Stimulated activated memory B cell treated with anti-CD40 and anti-IgM and Interleukin-4, amounts not matched to agents 10 μg/mL and 1 μg/mL and 100 μg/mL, for 72 hours (primary cell): ENCODE results near the gene S100A4.
"Not testable (repeated sequence)": the region's sequence is repeated elsewhere in the genome, so short reads cannot be mapped to it uniquely, and the experiment has no call there.

Source experiments
- ATAC-seq: fragments of 150-1000 bp; cut with Tn5 transposase; 2 replicates; pipeline ENCODE4 v1.10.0; 2021
- H3K27ac Mint-ChIP-seq: one replicate; pipeline ENCODE4 v1.8.0; 2022; ENCODE audit warnings: mild to moderate bottlenecking, mixed read lengths
- H3K27me3 Mint-ChIP-seq: one replicate; pipeline ENCODE4 v1.8.0; 2022; ENCODE audit warnings: mixed read lengths
- H3K36me3 Mint-ChIP-seq: one replicate; pipeline ENCODE4 v1.8.0; 2022; ENCODE audit warnings: mixed read lengths
- H3K4me1 Mint-ChIP-seq: one replicate; pipeline ENCODE4 v1.8.0; 2022; ENCODE audit warnings: mixed read lengths
- H3K4me3 Mint-ChIP-seq: one replicate; pipeline ENCODE4 v1.8.0; 2022; ENCODE audit warnings: mild to moderate bottlenecking, moderate library complexity, mixed read lengths
- H3K9me3 Mint-ChIP-seq: one replicate; pipeline ENCODE4 v1.8.0; 2022; ENCODE audit warnings: mixed read lengths

S100A4 gene

GRCh38 chr1:153534226-153534924 lies 11.2 kb downstream of the S100A4 start:
- Mint-ChIP-seq H3K4me1 (peaks cover 45% of the 10 kb centered on the region), H3K9me3 (no peaks in the 10 kb centered on the region), H3K27ac (peak overlapping the region; percentile 95), H3K27me3 (no peaks in the 10 kb centered on the region), H3K4me3 (peak overlapping the region; percentile 85), H3K36me3 (peaks cover 6% of the 10 kb centered on the region)
- no peak for ATAC-seq

- H3K27me3 Mint-ChIP-seq = no peaks in the 10 kb centered on the region
- no peaks in the 10 kb centered on the region for H3K9me3 Mint-ChIP-seq
- no peak for ATAC-seq
- peaks cover 6% of the 10 kb centered on the region for H3K36me3 Mint-ChIP-seq
- no peak overlapping the region for H3K27ac Mint-ChIP-seq
- H3K4me3 Mint-ChIP-seq = no peak overlapping the region
- peaks cover 44% of the 10 kb centered on the region for H3K4me1 Mint-ChIP-seq
These were observed 11.9 kb downstream of the S100A4 start for GRCh38 chr1:153533689-153534201.

DNA sequence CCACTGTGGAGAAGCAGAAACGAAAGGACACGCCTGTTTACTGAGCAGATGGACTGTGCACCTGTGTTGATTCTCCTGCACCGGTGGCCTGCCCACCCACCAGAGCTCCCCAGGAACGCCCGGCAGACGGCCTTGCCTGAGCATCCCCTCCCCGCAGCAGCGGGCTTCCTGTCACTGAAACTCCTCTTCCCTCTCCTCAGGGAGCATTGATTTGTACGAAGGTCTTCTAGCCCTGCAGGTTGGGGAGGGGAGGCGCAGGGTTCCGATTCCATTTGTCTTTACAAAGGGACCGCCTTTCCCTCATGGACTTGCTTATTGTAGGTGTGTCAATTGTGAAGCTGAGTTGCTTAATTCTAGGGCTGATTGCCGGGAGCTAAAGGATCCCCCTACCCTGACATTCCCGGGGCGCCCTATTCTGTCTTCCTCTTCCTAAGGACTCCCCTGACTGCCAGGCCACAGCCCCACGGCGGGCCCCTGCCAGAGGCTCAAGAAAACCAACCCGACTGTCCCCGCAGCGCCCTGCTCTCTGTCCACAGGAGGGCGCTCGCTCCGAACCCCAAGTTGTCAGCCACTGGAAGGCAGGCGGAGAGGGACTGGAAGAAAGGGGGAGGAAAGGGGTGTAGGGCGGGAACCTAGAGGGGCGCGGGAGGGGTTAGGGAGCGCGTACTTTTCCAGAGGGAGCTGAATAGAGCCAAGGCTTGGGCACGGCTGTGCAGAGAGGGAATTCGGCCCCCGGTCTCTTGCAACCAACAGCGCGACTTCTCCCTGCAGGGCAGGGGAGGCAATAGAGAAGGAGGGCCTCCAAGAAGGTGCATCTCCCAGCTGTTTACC lies 12.6 kb downstream of the S100A4 start:
- Mint-ChIP-seq H3K27ac (peak overlapping the region; percentile 48), H3K27me3 (no peaks in the 10 kb centered on the region), H3K9me3 (no peaks in the 10 kb centered on the region), H3K4me1 (peaks cover 44% of the 10 kb centered on the region), H3K36me3 (peaks cover 6% of the 10 kb centered on the region), H3K4me3 (peak overlapping the region; percentile 30)
- ATAC-seq = no peak

- Mint-ChIP-seq H3K4me3 (no peak overlapping the region), H3K9me3 (no peaks in the 10 kb centered on the region), H3K27ac (peak overlapping the region; percentile 48), H3K27me3 (no peaks in the 10 kb centered on the region), H3K4me1 (peaks cover 44% of the 10 kb centered on the region), H3K36me3 (peaks cover 6% of the 10 kb centered on the region)
- no peak for ATAC-seq
These were observed 13.4 kb downstream of the S100A4 start for GRCh38 chr1:153532181-153532580.

GRCh38 chr1:153531638-153532037 lies 14.0 kb downstream of the S100A4 start:
- no peak overlapping the region for H3K27ac Mint-ChIP-seq
- H3K4me1 Mint-ChIP-seq = peaks cover 40% of the 10 kb centered on the region
- ATAC-seq = no peak
- no peaks in the 10 kb centered on the region for H3K9me3 Mint-ChIP-seq
- H3K36me3 Mint-ChIP-seq = peaks cover 6% of the 10 kb centered on the region
- H3K4me3 Mint-ChIP-seq = no peak overlapping the region
- H3K27me3 Mint-ChIP-seq = no peaks in the 10 kb centered on the region

GRCh38 chr1:153527683-153528040 lies 17.9 kb downstream of the S100A4 start:
- Mint-ChIP-seq H3K36me3 (no peaks in the 10 kb centered on the region), H3K27ac (no peak overlapping the region), H3K4me1 (peaks cover 7% of the 10 kb centered on the region), H3K9me3 (no peaks in the 10 kb centered on the region), H3K4me3 (no peak overlapping the region), H3K27me3 (no peaks in the 10 kb centered on the region)
- ATAC-seq = no peak

DNA sequence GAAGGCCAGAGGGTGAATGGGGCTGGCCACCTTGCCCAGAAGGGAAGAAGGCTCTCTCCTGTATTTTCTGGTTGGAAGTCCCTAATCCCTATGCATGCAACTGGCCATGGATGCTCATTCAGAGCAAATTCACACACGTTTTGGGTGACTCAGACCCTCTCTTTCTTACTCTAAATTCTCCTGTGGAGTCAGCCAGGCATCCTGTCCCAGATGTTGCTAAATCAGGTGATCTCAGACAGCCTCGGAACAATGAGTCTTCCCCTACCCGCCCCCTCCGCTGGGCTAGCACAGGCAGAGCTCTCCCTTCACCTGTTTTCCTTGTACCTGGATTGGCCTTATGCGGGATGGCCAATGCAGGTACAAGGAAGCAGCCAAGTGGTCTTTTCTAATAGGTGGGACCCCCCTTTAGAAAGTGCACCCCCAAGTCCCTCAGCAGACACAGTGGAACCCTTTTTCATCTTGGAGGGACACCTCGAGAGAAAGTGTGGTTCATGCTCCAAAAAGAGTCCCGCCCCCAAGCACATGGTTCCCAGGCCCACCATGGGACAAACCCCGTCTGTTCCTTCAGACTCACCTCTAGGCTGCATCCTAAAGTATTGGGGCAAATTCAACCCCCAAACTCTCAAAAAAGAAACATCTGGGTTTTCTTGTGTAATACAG lies 18.5 kb downstream of the S100A4 start:
- no peaks in the 10 kb centered on the region for H3K27me3 Mint-ChIP-seq
- no peak for ATAC-seq
- H3K4me3 Mint-ChIP-seq = no peak overlapping the region
- no peaks in the 10 kb centered on the region for H3K36me3 Mint-ChIP-seq
- peaks cover 2% of the 10 kb centered on the region for H3K4me1 Mint-ChIP-seq
- no peak overlapping the region for H3K27ac Mint-ChIP-seq
- H3K9me3 Mint-ChIP-seq = no peaks in the 10 kb centered on the region

DNA sequence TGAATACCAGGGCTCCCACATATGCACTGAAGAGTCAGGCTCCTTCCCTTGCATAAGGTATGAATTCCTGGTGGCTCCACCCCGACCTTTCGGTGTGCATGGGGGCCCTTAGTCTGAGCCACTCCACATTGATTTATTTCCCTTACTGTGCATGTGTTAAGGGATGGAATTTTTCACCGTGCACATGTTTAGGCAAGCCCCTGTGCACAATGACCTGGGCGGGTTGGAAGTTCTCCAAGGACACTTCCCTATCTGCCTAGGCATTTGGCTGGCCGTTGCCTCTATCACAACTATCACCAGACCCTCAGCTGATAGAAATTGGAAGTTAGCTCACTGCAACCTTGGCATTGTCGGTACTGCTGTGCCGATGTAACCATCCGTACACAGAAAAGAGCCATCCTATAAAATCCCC lies 19.5 kb downstream of the S100A4 start:
- Mint-ChIP-seq H3K4me1 (no peaks in the 10 kb centered on the region), H3K27ac (no peak overlapping the region), H3K27me3 (no peaks in the 10 kb centered on the region), H3K36me3 (no peaks in the 10 kb centered on the region), H3K9me3 (no peaks in the 10 kb centered on the region), H3K4me3 (no peak overlapping the region)
- ATAC-seq = no peak

- Mint-ChIP-seq H3K36me3 (no peaks in the 10 kb centered on the region), H3K4me1 (no peaks in the 10 kb centered on the region), H3K27me3 (peaks cover 2% of the 10 kb centered on the region), H3K9me3 (no peaks in the 10 kb centered on the region), H3K27ac (no peak overlapping the region), H3K4me3 (no peak overlapping the region)
- ATAC-seq = no peak
These were observed 20.4 kb downstream of the S100A4 start for GRCh38 chr1:153525088-153525728.

DNA sequence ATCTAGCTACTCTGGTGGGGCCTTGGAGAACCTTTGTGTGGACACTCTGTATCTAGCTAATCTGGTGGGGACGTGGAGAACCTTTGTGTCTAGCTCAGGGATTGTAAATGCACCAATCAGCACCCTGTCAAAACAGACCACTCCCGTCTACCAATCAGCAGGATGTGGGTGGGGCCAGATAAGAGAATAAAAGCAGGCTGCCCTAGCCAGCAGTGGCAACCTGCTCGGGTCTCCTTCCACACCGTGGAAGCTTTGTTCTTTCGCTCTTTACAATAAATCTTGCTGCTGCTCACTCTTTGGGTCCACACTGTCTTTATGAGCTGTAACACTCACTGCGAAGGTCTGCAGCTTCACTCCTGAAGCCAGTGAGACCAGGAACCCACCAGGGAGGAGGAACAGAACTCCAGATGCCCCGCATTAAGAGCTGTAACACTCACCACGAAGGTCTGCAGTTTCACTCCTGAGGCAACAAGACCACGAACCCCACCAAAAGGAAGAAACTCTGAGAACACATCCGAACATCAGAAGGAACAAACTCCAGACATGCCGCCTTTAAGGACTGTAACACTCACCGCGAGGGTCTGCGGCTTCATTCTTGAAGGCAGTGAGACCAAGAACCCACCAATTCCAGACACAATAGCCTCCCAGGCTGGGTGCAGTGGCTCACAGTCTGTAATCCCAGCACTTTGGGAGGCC lies 23.1 kb downstream of the S100A4 start:
- H3K4me1 Mint-ChIP-seq, H3K27ac Mint-ChIP-seq, H3K27me3 Mint-ChIP-seq, H3K36me3 Mint-ChIP-seq, H3K4me3 Mint-ChIP-seq, H3K9me3 Mint-ChIP-seq, ATAC-seq: not testable (repeated sequence)

DNA sequence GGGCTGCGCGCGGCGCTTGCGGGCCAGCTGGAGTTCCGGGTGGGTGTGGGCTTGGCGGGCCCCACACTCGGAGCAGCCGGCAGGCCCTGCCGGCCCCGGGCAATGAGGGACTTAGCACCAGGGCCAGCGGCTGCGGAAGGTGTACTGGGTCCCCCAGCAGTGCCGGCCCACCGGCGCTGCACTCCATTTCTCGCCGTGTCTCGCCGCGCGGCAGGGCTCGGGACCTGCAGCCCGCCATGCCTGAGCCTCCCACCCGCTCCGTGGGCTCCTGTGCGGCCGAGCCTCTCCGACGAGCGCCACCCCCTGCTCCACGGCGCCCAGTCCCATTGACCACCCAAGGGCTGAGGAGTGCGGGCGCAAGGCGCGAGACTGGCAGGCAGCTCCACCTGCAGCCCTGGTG lies 23.8 kb downstream of the S100A4 start:
- not testable (repeated sequence) for H3K4me3 Mint-ChIP-seq

DNA sequence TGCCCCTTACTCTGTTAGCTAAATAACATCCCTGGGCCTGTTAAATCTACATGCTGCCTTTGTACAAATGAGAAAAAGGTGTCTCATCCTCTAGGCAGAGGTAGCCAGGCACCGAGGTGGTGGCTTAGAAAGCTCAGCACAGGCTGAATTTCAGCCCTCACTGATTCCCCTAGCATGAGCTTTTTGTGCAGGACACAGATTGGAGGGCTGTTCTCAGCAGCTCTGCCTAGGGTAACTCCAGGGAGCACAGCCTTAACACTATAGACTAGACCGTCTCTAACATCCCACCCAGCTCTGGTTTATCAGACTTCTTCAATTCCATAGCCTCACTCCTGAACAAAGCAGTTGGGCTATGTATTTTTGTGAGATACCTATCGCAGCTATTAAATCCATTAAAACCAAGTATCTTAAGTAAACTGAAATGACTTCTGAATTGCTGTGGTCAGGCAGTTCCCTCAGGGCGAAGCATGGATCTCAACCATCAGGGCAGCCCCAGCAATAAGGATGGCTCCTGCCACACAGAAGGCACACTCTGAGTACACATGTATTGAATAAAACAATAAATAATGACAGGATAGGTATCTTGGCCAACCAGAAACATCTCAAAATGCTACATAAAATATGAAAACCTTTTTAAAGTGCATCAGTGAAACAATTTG lies 24.7 kb downstream of the S100A4 start:
- peaks cover 14% of the 10 kb centered on the region for H3K4me1 Mint-ChIP-seq
- peaks cover 9% of the 10 kb centered on the region for H3K27me3 Mint-ChIP-seq
- no peak overlapping the region for H3K27ac Mint-ChIP-seq
- no peaks in the 10 kb centered on the region for H3K9me3 Mint-ChIP-seq
- no peaks in the 10 kb centered on the region for H3K36me3 Mint-ChIP-seq
- no peak for ATAC-seq
- no peak overlapping the region for H3K4me3 Mint-ChIP-seq

More for the DNA sequence above, 23.8 kb downstream of the S100A4 start:
- H3K4me1 Mint-ChIP-seq, H3K9me3 Mint-ChIP-seq, H3K27ac Mint-ChIP-seq, ATAC-seq, H3K36me3 Mint-ChIP-seq, H3K27me3 Mint-ChIP-seq: not testable (repeated sequence)

- H3K27me3 Mint-ChIP-seq, H3K36me3 Mint-ChIP-seq: not testable (repeated sequence)
These were observed 25.4 kb downstream of the S100A4 start for GRCh38 chr1:153520137-153520691.

GRCh38 chr1:153519242-153519641 lies 26.4 kb downstream of the S100A4 start:
- Mint-ChIP-seq H3K9me3 (no peaks in the 10 kb centered on the region), H3K4me1 (peaks cover 14% of the 10 kb centered on the region), H3K36me3 (no peaks in the 10 kb centered on the region), H3K27ac (peak overlapping the region; percentile 23), H3K4me3 (no peak overlapping the region), H3K27me3 (peaks cover 9% of the 10 kb centered on the region)
- ATAC-seq = no peak

More at GRCh38 chr1:153520137-153520691, 25.4 kb downstream of the S100A4 start:
- not testable (repeated sequence) for H3K4me3 Mint-ChIP-seq, ATAC-seq, H3K9me3 Mint-ChIP-seq
- Mint-ChIP-seq H3K27ac (peak overlapping the region; percentile 23), H3K4me1 (peaks cover 14% of the 10 kb centered on the region)
